Mesenteric fat pad (tissue), 1 donor: ENCODE data around the gene DLGAP1. TPM values are rescaled to one million over a fixed set of nuclear protein-coding genes. Genes with fewer than 3 reads are reported as not detected.
"Not testable (repeated sequence)": the region's sequence is repeated elsewhere in the genome, so short reads cannot be mapped to it uniquely, and the experiment has no call there.

Source experiments
- DNase-seq: peaks from one replicate; pipeline ENCODE4 v3.0.0-alpha.2; 2020; ENCODE audit warnings: low spot score
- total RNA-seq: library from RNA; stranded (reverse); fragmentation: NEBNext Ultra II Directional; extraction: Animal tissue kit (Norgen Biotek cat#: 25700); gene quantifications from one replicate; pipeline ENCODE4 v1.2.1, GENCODE V29; 2021
- donor health status: DM: yes; HTN: yes; CAD: no.

DLGAP1 gene
- total RNA-seq, 1 donor from 2014 or later: 4.2 TPM

- no peak for DNase-seq
Measured at GRCh38 chr18:3610188-3610708, 844.9 kb downstream of the DLGAP1 start.

- DNase-seq: no peak
Measured at GRCh38 chr18:3608488-3608887, 846.6 kb downstream of the DLGAP1 start.

- DNase-seq: not testable (repeated sequence)
Measured at GRCh38 chr18:3608099-3608453, 847.0 kb downstream of the DLGAP1 start.

- no peak for DNase-seq
Measured at GRCh38 chr18:3607309-3608098, 847.6 kb downstream of the DLGAP1 start.

- not testable (repeated sequence) for DNase-seq
Measured at GRCh38 chr18:3606863-3607262, 848.2 kb downstream of the DLGAP1 start.

- no peak for DNase-seq
Measured at GRCh38 chr18:3605954-3606443, 849.1 kb downstream of the DLGAP1 start.

- no peak for DNase-seq
Measured at GRCh38 chr18:3605486-3605952, 849.6 kb downstream of the DLGAP1 start.

GRCh38 chr18:3604498-3605408 lies 850.4 kb downstream of the DLGAP1 start:
- no peak for DNase-seq

- no peak for DNase-seq
Measured at GRCh38 chr18:3604235-3604497, 850.9 kb downstream of the DLGAP1 start.

GRCh38 chr18:3603421-3604234 lies 851.5 kb downstream of the DLGAP1 start:
- no peak for DNase-seq

- not testable (repeated sequence) for DNase-seq
Measured at GRCh38 chr18:3601106-3601755, 853.9 kb downstream of the DLGAP1 start.

GRCh38 chr18:3599861-3600260 lies 855.2 kb downstream of the DLGAP1 start:
- DNase-seq: no peak

- no peak for DNase-seq
Measured at GRCh38 chr18:3599195-3599594, 855.9 kb downstream of the DLGAP1 start.

- no peak for DNase-seq
Measured at GRCh38 chr18:3598581-3598980, 856.5 kb downstream of the DLGAP1 start.

- DNase-seq: no peak
Measured at GRCh38 chr18:3597409-3598357, 857.4 kb downstream of the DLGAP1 start.

- DNase-seq: no peak
Measured at GRCh38 chr18:3596637-3597384, 858.3 kb downstream of the DLGAP1 start.

GRCh38 chr18:3596324-3596636 lies 858.8 kb downstream of the DLGAP1 start:
- DNase-seq: no peak

- no peak for DNase-seq
Measured at GRCh38 chr18:3595369-3596273, 859.5 kb downstream of the DLGAP1 start.
